ENCODE data around the gene WDR64.

WDR64 gene

GRCh38 chr1:241631674-241632073, 20.4 kb upstream of the WDR64 start:
- no peak for DNase-seq

- no peak for DNase-seq
Measured at GRCh38 chr1:241632987-241633386, 19.1 kb upstream of the WDR64 start.

DNA sequence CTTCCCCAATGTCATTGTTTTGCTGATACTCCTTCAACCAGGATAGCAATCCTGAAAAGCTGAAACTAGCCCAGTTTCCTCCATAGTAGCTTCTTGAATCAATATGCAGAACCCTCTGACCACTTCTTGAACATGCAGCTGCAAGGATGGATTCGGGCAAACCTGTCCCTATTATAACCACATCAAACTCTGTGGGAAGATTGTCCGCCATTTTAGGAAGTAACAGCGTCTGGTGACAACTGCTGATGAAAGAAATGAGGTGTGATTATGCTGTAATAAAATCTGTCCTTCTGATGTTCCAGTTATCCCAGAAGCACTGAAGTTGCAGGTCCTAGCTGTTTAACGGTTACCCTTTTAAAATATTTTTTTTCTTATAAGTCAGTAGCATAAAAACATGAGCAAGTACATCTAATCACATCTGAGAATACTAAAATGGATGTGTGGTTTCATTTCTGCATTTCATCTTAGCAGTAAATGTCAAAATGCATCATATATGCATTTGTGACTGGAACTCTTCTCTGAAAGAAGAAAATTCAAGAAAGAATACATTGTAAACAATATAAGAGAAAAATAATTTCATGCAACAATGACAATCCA, 16.4 kb upstream of the WDR64 start:
- no peak for DNase-seq

DNA sequence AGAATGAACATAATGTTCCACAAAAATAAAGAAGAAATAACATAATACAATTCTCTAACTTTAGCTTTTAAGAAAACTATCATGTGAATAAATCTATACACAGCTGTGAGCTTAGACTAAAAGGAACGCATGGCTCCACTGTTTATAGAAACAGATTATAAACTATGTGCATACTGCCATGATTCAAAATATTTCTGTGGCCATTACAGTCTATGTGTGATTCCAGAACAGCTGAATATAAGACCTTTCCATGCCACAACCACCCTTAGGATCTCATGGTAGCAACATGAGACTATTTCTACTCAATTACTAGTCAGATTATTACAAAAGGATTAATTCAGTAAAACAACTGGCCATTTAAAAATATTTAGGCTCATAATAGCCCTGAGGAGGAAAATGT, 15.8 kb upstream of the WDR64 start:
- no peak for DNase-seq

GRCh38 chr1:241637046-241637590, 15.0 kb upstream of the WDR64 start:
- no peak for DNase-seq

DNA sequence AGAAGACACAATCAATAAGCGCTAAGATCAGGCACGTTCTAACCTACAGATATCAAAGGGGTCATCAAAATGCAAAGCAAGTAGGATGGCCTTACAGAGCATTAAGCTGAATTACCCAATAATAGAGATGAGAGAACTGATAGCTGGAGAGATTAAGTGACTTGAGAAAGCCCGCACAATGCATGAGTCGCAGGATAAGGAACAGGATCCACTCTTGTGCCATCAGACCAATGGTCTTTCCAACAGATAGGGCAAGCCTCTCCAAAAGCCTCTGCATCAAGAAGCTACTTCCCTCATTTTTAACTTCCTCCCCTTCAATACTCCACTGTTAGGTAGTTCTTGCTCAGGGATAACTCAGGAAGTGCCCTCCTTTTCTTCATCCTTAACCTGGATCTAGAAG, 14.5 kb upstream of the WDR64 start:
- no peak for DNase-seq

- no peak for DNase-seq
Measured at GRCh38 chr1:241638099-241638682, 13.9 kb upstream of the WDR64 start.

GRCh38 chr1:241638909-241639622, 13.0 kb upstream of the WDR64 start:
- no peak for DNase-seq

GRCh38 chr1:241639623-241640148, 12.4 kb upstream of the WDR64 start:
- DNase-seq, result no peak

- peak; percentile 95 for DNase-seq
Measured at GRCh38 chr1:241640149-241640866, 11.8 kb upstream of the WDR64 start, which contains the start of the genes CHML and OPN3. Gene CHML (minus strand): TSS chr1:241640369. CDS start chr1:241635766, 4,603 bp downstream. Gene OPN3 (minus strand): TSS chr1:241640369. CDS start chr1:241640254, 115 bp downstream.

DNA sequence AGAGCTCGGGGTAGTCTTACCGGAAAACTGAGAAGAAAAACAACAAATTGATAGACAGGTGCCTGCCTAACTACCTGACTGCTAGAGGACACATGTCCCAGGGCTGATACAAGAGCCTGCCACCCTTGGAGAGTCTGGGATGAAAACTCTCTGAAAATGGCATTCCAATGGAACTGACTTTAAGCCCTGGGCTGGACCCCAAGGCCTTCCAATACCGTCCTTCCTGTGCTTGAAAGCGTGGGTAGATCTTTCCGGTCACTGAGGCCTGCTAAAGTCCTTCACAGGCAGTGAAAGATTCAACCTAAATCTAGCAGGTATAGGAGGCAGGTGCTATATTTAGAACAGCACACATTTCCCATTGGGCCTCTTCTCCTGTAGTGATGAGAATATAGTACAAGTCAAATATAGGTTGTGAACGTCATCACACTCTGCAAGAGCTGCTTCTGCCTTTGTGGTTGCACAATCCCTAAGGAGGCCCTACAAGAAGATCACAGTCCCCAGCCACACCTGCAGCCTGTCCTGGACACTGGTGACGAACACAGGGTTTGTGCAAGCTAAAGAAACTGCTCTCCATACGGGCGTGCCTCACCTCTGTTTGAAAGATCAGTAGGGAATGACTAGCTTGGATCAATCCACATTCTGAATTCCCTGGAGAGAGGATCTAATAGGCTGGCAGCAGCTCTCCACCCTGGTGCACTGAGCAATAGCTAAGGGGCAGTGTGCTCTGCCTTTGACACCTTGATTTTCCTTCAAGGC, 11.0 kb upstream of the WDR64 start:
- DNase-seq, result no peak

GRCh38 chr1:241641773-241642592, 10.1 kb upstream of the WDR64 start:
- DNase-seq, result no peak

DNA sequence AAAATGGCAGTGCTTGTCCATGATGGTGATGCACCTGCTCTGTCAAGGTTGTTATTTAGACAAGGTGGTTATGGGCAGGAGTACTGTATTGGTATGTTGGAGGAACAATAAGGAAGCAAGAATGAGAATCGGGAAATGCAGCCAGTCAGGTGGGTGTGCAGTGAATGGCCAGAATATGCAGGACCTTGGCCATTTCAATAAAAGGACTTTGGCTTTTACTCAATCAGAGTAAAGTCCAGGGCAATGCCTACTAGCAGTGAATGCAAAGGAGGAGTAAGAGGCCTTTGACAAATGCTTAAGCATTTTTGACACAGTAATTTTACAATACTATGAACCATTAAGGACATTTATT, 9.5 kb upstream of the WDR64 start:
- DNase-seq, result no peak

GRCh38 chr1:241644259-241644658, 7.8 kb upstream of the WDR64 start:
- DNase-seq, result no peak

- no peak for DNase-seq
Measured at GRCh38 chr1:241645199-241645598, 6.9 kb upstream of the WDR64 start.

DNA sequence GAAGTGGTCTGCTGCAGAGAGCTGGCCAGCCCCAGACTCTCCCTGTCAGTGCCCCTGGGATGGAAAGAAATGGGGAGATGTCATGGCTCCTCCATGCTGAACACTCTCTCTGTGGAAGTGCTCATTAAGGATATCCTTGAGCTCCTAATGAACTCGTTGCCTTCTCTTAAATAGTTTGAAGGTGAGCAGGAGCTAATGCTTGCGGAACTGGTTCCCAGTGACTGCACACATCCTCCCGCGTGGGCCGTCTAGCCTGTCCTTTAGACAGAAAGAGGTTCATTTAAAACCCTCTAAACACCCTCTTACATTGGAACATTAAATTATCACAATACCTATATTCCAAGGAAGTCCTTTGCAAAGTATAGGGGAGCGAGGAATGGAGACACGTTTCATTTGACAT, 5.9 kb upstream of the WDR64 start:
- DNase-seq, result no peak

DNA sequence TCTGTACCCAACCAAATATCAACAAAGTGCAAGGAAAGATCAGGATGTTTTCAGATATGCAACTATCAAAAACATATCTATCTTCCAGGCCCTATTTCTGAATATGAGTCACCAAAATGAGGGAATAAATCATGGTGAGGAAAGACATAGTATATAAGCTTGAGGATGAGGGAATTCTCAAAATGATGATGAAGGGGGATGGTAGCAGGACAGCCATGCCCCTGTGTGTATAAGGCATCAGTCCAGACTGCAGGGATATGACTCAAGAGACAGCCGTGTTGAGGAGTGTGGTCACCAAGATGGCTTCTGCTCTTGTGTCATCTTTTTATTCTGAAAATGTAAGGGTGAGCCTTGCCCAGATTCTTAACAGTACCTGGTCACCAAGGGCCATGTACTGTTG, 4.4 kb upstream of the WDR64 start:
- no peak for DNase-seq

DNA sequence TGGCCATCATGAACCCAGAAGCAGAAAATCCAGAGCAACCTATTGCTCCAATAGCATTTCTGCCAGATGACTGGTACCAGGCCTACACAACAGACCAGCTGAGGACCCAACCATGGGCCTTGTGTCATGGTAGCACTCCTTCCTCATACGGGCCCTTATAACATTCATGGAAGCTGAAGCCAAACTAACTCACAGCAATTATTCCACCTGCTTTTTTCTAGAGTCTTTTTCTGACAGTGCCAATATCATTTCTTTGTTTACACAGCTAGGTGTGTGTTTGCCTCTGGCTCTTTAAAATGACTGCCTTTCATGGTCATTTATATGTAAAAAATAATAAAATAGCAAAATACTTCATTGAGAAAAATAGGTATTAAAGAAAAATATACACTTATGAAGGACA, 3.9 kb upstream of the WDR64 start:
- no peak for DNase-seq

DNA sequence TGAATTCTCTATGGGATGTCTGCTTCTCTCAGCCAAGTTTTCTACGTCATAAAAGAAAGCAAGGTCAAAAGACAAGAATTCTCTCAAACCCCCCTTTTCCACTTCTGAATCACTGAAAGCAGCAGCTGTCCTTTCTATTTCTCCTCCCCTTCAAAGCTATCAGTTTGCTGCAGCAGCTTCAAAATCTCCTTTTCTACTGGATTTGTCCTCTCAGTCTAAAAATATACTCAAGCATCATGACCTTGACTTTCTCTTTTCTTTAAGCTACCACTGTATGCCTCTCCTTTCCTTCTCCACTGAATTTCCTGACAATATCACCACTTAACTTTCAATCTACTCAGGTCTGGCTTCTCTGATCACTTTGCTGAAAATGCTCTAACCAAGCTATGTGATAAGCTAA, 1.9 kb downstream of the WDR64 start:
- DNase-seq, result no peak

DNA sequence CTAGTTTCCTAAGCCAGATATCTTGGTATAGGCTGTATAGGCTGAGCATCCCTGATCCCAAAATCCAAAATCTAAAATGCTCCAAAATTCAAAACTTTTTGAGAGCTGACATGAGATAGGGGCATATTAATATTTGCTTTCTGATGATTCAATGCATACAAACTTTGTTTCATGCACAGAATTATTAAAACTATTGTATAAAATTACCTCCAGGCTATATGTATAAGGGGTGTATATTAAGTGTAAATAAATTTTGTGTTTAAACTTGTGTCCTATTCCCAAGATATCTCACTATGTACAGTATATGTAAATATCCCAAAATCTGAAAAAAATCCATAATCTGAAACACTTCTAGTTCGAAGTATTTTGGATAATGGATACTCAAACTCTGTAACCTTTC, 2.6 kb downstream of the WDR64 start:
- no peak for DNase-seq

DNA sequence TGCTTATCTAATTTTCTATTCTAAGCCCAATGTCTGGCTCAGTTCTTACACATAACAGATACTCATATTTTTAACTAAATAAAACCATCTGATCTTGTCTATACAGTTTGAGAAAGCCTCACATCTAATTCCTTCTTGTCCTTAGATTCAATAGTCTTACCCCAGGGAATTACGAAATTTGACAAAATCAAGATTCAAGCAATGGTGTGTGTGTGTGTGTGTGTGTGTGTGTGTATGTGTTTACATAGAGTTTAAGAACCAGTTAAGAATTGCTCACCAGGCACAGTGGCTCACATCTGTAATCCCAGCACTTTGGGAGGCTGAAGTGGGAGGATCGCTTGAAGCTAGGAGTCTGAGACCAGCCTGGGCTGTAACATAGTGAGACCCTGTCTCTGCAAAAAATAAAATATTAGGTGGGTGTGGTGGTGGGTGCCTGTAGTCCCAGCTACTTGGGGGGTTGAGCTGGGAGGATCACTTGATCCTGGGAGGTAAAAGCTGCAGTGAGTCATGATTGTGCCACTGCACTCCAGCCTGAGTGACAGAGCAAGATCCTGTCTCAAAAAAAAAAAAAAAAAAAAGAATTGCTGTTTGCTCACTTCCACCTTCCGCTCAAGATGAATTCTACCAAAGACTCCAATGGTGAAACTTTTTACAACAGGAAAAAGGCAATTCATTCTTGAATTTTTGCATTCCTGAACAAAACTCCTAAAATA, 6.2 kb downstream of the WDR64 start:
- no peak for DNase-seq
